Measurements from ENCODE around the gene UBE2QL1.

The UBE2QL1 gene

DNA sequence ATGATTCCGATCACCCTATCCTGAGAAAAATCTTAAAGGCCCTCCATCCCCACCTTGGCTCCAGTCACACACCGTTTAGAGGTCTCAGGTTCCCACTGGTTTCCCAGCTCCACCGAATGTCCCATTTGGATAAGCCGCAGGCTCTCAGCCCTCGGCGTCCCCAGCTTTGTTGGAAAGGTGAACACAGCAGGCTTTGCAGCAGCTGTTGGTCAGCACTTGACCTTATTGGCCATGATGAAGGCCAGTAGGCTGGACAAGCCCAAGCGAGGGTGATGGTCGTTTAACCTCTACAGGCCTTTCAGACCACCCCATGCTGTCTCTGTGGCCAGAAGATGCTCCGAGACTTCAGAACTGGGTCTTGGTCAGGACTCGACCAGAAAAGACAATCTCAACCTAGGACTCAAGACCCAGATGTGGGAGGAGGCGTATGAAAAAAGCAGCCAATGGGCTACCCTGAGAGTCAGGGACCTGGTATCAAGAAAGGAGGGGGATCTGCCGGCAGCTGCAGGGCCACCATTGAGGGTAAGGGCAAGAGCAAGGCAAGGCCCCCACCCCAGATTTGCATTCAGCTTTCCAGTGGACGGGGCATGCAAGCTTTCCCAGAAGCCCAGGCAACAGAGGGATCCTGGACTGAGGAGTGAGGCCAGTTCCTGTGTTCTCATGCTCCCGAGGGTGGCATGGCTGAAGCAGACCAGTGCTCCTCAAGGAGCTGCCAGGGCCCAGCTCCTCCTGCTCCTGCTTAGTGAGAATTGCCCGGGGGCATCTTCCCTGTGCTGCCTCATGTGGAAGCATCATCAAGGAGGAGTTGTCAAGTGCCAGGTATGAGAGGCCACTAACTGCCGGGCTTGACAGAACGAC lies 13.4 kb downstream of the UBE2QL1 start:
- Histone ChIP-seq H3K27me3 (ENCODE audit: control insufficient read depth, insufficient read depth, low read length) (peaks cover 4% of the 10 kb centered on the region), H3K4me1 (ENCODE audit: control insufficient read depth, insufficient read depth, low read length) (no peaks in the 10 kb centered on the region), H3K4me3 (ENCODE audit: low read length) (no peak overlapping the region), H3K36me3 (ENCODE audit: control insufficient read depth, insufficient read depth, low read length) (no peaks in the 10 kb centered on the region), H3K9me3 (ENCODE audit: control insufficient read depth, low read length) (no peaks in the 10 kb centered on the region), H3K9ac (ENCODE audit: low read length) (no peak overlapping the region)

DNA sequence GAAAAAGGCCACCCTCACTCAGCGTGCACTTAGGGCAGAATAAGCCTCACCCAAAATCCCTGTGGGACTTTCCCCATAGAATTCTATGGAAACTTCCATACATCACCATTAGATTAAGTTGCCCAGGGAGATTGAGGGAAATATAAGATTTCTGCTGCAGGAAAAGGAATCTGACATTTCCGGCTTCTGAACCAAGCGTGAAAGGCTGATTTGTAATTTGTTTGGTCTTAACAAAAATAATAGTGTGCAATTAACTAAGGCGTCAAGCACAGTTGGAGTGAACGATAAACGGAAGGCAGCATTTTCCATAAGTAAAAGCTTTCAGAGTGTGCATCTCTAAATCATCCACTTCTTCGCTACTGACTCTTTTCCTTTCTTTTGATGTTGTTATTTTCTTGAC lies 14.0 kb downstream of the UBE2QL1 start:
- H3K9ac ChIP-seq (ENCODE audit: low read length), result no peak overlapping the region
- H3K27me3 ChIP-seq (ENCODE audit: control insufficient read depth, insufficient read depth, low read length), result peaks cover under 1% of the 10 kb centered on the region
- H3K4me1 ChIP-seq (ENCODE audit: control insufficient read depth, insufficient read depth, low read length), result no peaks in the 10 kb centered on the region
- H3K9me3 ChIP-seq (ENCODE audit: control insufficient read depth, low read length), result no peaks in the 10 kb centered on the region
- no peak overlapping the region for H3K4me3 ChIP-seq (ENCODE audit: low read length)
- no peaks in the 10 kb centered on the region for H3K36me3 ChIP-seq (ENCODE audit: control insufficient read depth, insufficient read depth, low read length)

DNA sequence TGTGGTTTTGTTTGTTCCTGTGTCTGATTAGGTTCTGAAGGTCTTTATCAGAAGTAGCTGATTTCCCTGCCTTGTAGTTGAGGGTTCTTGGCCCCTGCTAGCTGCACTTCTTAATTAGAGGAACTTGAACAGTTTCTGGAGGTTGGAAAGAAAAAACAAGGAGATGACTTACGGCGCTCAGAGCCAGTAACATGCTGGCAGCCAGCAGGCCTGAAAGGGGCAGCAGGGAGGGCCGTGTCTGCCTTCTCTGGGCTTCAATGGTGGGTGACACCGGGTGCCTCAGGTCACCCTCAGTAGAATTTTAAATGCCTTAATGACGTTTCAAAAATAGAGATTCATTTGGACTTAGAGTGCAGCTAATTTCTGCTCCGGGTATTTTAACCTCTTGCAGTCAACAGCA lies 15.8 kb downstream of the UBE2QL1 start:
- no peaks in the 10 kb centered on the region for H3K27me3 ChIP-seq (ENCODE audit: control insufficient read depth, insufficient read depth, low read length)
- H3K9ac ChIP-seq (ENCODE audit: low read length), result no peak overlapping the region
- no peaks in the 10 kb centered on the region for H3K4me1 ChIP-seq (ENCODE audit: control insufficient read depth, insufficient read depth, low read length)
- no peaks in the 10 kb centered on the region for H3K36me3 ChIP-seq (ENCODE audit: control insufficient read depth, insufficient read depth, low read length)
- H3K4me3 ChIP-seq (ENCODE audit: low read length), result no peak overlapping the region
- no peaks in the 10 kb centered on the region for H3K9me3 ChIP-seq (ENCODE audit: control insufficient read depth, low read length)

DNA sequence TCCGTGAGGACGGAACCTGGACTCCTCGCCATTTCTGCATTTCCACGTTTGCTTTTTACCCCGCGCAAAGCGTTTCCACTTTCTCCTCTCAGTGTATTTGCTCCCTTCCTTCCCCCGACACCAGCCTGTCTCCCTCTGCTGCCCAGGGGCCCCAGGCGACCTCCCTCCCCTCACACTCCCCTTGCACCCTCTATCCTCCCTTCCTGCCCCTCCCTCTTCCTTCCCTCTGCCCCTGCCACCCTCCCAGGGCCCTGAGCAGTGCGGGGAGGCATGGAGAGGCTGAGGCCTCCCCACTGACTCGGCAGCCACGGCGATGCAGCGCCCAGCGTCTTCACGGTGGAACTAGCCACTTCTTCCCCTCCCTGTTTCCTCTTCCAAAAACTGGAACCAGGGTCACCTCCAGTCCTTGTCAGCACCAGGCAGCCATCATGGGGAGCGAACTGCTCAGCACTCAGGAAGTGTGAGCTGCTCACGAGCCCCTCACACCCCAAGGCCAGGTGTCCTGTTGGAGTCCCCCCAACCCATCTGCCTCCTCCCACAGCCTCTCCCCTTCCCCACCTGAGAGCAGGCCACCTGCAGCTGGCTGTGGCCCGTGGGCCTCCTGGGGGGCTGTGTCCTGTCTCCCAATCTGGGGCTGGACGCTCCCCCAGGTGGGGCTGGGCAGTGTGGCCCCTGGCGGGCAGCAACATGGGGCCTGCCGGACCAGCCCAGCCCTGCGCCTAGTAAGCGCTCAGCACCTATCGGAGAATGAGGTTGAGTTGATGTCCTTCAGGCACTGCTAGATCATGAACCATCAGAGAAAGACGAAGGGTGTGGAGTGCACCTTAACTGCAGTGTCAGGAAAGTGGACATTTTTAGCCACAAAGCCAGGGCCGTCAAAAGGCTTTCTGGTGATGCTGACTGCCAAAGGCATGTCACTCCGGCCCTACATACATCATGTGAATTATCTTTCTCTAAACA lies 17.5 kb downstream of the UBE2QL1 start:
- Histone ChIP-seq H3K36me3 (ENCODE audit: control insufficient read depth, insufficient read depth, low read length) (no peaks in the 10 kb centered on the region), H3K4me1 (ENCODE audit: control insufficient read depth, insufficient read depth, low read length) (no peaks in the 10 kb centered on the region), H3K9ac (ENCODE audit: low read length) (no peak overlapping the region), H3K9me3 (ENCODE audit: control insufficient read depth, low read length) (no peaks in the 10 kb centered on the region), H3K27me3 (ENCODE audit: control insufficient read depth, insufficient read depth, low read length) (no peaks in the 10 kb centered on the region), H3K4me3 (ENCODE audit: low read length) (no peak overlapping the region)

DNA sequence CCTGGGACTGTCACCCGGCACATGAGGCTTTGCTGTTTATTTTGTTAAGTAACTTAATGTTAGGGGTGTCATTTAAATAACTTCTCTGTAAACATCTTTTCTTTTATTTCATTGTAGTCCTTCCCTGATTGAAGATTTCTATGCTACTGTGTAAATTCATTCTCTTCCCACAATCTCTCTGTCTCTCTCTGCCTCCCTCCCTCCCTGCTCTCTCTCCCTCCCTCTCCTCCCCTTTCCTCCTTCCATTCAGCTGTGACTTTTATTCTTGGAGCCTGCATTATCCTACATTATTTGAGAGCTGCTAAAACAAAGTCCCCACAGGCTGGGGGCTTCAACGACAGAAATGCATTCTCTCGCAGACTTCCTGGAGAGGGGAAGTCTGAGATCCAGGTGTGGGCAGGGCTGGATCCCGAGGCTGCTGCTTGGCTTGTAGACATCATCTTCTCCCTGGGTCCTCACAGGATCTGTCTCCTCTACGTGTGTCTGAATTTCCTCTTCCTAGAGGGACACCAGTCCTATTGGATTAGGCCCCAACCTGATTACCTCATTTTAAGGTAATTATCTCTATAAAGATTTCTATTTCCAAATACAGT lies 18.4 kb downstream of the UBE2QL1 start:
- Histone ChIP-seq H3K36me3 (ENCODE audit: control insufficient read depth, insufficient read depth, low read length) (no peaks in the 10 kb centered on the region), H3K4me3 (ENCODE audit: low read length) (no peak overlapping the region), H3K9me3 (ENCODE audit: control insufficient read depth, low read length) (no peaks in the 10 kb centered on the region), H3K27me3 (ENCODE audit: control insufficient read depth, insufficient read depth, low read length) (no peaks in the 10 kb centered on the region), H3K9ac (ENCODE audit: low read length) (no peak overlapping the region), H3K4me1 (ENCODE audit: control insufficient read depth, insufficient read depth, low read length) (no peaks in the 10 kb centered on the region)

DNA sequence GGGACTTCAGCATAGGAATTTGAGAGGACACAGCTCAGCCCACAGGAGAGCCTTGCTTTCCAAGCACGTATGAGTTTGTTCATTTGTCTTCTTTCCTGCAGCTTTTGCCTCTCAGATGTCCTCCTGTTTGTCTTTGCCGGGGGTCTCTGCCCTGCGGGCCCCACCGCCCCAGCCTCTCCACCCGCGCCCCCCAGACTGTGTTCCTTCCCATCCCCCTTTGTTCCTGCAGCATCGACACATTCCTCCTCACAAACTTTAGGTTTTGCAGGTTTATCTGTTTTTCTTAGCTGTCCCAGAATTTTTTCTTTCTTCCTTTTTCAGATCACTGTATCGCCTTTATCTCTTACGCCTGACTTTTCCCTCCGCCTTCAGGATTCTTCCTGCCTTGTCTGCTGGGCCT lies 18.9 kb downstream of the UBE2QL1 start:
- Histone ChIP-seq H3K36me3 (ENCODE audit: control insufficient read depth, insufficient read depth, low read length) (no peaks in the 10 kb centered on the region), H3K4me3 (ENCODE audit: low read length) (no peak overlapping the region), H3K9me3 (ENCODE audit: control insufficient read depth, low read length) (no peaks in the 10 kb centered on the region), H3K9ac (ENCODE audit: low read length) (no peak overlapping the region), H3K4me1 (ENCODE audit: control insufficient read depth, insufficient read depth, low read length) (no peaks in the 10 kb centered on the region), H3K27me3 (ENCODE audit: control insufficient read depth, insufficient read depth, low read length) (no peaks in the 10 kb centered on the region)

DNA sequence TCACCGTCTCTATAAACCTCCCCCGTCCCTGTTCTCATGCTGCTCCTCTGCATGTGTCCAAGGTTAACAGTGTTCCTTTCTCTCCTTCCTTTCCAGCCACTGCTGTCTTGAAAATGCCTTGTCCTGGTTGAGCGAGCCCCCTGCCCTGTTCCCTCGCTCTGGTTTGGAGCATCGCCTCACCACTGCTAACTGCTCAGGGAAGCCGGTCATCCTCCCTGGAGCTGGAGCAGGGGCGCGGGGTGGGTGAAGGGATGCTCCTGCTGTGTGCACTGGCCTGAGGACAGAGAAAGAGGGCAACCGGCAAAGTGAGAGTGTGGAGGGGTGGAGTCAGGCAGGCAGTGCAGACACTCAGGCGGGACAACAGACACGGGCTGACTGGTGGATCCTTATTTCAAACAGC lies 19.4 kb downstream of the UBE2QL1 start:
- Histone ChIP-seq H3K36me3 (ENCODE audit: control insufficient read depth, insufficient read depth, low read length) (no peaks in the 10 kb centered on the region), H3K4me3 (ENCODE audit: low read length) (no peak overlapping the region), H3K9me3 (ENCODE audit: control insufficient read depth, low read length) (no peaks in the 10 kb centered on the region), H3K27me3 (ENCODE audit: control insufficient read depth, insufficient read depth, low read length) (no peaks in the 10 kb centered on the region), H3K4me1 (ENCODE audit: control insufficient read depth, insufficient read depth, low read length) (no peaks in the 10 kb centered on the region), H3K9ac (ENCODE audit: low read length) (no peak overlapping the region)

DNA sequence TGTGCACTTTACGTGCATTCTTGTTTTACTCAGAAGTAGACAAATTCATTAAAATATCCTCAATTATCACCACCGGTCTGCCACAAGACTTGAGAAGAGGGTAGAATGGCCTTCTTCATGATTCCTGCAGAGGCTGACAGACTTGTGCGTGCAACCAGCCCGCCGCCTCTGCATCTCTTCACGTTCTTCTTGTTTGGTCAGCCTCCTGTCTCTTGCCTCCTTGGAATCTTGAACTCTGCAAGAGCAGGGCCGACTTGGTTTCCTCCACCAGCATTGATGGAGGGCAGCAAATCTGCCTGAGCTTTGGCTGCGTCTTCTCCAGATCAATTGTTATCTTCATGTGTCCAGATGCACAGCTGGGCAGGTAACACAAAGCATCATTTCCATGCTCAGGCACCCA lies 20.2 kb downstream of the UBE2QL1 start:
- no peak overlapping the region for H3K9ac ChIP-seq (ENCODE audit: low read length)
- H3K27me3 ChIP-seq (ENCODE audit: control insufficient read depth, insufficient read depth, low read length), result no peaks in the 10 kb centered on the region
- H3K4me1 ChIP-seq (ENCODE audit: control insufficient read depth, insufficient read depth, low read length), result no peaks in the 10 kb centered on the region
- H3K36me3 ChIP-seq (ENCODE audit: control insufficient read depth, insufficient read depth, low read length), result no peaks in the 10 kb centered on the region
- no peak overlapping the region for H3K4me3 ChIP-seq (ENCODE audit: low read length)
- no peaks in the 10 kb centered on the region for H3K9me3 ChIP-seq (ENCODE audit: control insufficient read depth, low read length)

DNA sequence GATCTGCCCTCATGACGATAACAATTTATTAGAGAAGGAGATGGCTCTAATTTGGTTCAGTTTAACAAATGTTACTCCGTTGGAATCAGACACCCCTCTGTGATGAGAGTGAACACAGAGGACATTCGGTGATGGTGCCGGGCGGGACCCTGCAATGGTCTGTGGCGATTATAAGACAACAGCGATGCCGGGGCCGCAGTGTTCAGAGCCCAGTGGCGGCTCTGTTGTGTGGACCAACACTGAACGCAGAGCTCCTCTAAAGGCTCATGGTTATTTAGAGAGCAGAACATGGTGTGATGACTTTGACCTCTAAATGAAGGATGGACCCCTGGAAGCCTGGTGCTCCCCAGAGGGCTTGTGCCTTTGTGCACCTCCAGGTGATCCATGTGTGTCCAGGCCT lies 21.2 kb downstream of the UBE2QL1 start:
- H3K9me3 ChIP-seq (ENCODE audit: control insufficient read depth, low read length), result no peaks in the 10 kb centered on the region
- no peak overlapping the region for H3K4me3 ChIP-seq (ENCODE audit: low read length)
- no peaks in the 10 kb centered on the region for H3K4me1 ChIP-seq (ENCODE audit: control insufficient read depth, insufficient read depth, low read length)
- no peaks in the 10 kb centered on the region for H3K36me3 ChIP-seq (ENCODE audit: control insufficient read depth, insufficient read depth, low read length)
- no peak overlapping the region for H3K9ac ChIP-seq (ENCODE audit: low read length)
- H3K27me3 ChIP-seq (ENCODE audit: control insufficient read depth, insufficient read depth, low read length), result no peaks in the 10 kb centered on the region

DNA sequence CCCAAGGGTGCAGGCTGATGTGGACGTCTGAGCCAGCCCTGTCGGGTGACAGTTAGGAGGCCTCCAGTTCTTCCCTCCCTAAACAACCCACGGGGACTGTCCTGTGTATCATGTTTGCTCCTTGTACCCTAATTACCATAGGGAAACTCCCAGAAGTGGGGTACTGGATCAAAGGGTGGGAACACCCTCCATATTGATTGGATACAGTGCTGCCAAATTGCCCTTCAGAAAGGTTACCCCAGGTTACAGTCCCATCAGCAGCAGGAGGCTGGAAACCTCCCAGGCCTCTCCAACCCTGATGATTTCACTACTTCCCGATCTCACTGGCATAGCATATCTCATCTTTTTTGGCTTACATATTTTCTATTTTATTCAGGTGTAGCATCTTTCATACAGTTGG lies 22.0 kb downstream of the UBE2QL1 start:
- H3K4me1 ChIP-seq (ENCODE audit: control insufficient read depth, insufficient read depth, low read length), result no peaks in the 10 kb centered on the region
- H3K36me3 ChIP-seq (ENCODE audit: control insufficient read depth, insufficient read depth, low read length), result no peaks in the 10 kb centered on the region
- no peak overlapping the region for H3K9ac ChIP-seq (ENCODE audit: low read length)
- no peak overlapping the region for H3K4me3 ChIP-seq (ENCODE audit: low read length)
- H3K9me3 ChIP-seq (ENCODE audit: control insufficient read depth, low read length), result no peaks in the 10 kb centered on the region
- no peaks in the 10 kb centered on the region for H3K27me3 ChIP-seq (ENCODE audit: control insufficient read depth, insufficient read depth, low read length)

DNA sequence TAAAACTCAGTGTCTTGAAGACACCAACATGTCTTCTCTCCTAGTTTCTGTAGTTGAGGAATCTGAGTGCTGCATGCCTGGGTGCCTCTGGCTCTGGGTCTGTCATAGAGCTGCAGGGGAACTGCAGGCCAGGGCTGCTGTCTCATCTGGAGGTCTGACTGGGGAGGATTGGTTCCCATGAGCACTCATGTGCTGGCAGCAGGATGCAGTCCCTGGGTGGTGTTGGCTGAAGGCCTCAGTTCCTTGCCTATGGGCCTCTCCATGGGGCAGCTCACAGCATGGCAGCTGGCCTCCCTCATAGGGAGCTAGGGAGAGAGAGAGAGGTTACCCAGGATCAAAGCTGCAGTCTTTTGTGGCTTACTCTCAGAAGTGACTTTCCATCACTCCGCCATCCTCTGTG lies 22.6 kb downstream of the UBE2QL1 start:
- no peaks in the 10 kb centered on the region for H3K27me3 ChIP-seq (ENCODE audit: control insufficient read depth, insufficient read depth, low read length)
- no peak overlapping the region for H3K9ac ChIP-seq (ENCODE audit: low read length)
- no peaks in the 10 kb centered on the region for H3K4me1 ChIP-seq (ENCODE audit: control insufficient read depth, insufficient read depth, low read length)

DNA sequence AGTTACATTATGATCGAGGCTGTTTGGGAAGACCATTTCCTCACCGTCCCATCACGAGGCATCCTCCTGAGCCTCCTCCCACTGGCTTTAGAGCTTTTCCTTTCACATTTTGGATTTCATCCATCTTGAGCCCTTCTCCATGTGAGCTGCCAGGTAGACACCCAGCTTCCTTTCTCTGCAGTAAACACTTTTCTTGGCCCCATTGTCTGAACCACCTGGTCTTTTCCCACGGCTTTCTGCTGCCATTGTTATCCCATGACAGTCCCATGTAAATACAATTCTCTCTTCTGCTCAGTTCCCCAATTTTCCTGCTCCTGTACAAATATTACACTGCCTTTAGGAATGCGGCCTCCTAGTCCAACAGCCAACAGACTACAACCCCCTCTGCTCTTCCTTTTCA lies 24.1 kb downstream of the UBE2QL1 start:
- Histone ChIP-seq H3K9ac (ENCODE audit: low read length) (no peak overlapping the region), H3K4me1 (ENCODE audit: control insufficient read depth, insufficient read depth, low read length) (no peaks in the 10 kb centered on the region), H3K9me3 (ENCODE audit: control insufficient read depth, low read length) (no peaks in the 10 kb centered on the region), H3K4me3 (ENCODE audit: low read length) (no peak overlapping the region), H3K27me3 (ENCODE audit: control insufficient read depth, insufficient read depth, low read length) (no peaks in the 10 kb centered on the region), H3K36me3 (ENCODE audit: control insufficient read depth, insufficient read depth, low read length) (no peaks in the 10 kb centered on the region)

More for the DNA sequence above, 22.6 kb downstream of the UBE2QL1 start:
- H3K36me3 ChIP-seq (ENCODE audit: control insufficient read depth, insufficient read depth, low read length), result no peaks in the 10 kb centered on the region
- no peaks in the 10 kb centered on the region for H3K9me3 ChIP-seq (ENCODE audit: control insufficient read depth, low read length)
- H3K4me3 ChIP-seq (ENCODE audit: low read length), result no peak overlapping the region
